ENCODE results near the gene GPATCH3. TPM values are rescaled to one million over a fixed set of nuclear protein-coding genes. Genes with fewer than 3 reads are reported as not detected.

The GPATCH3 gene
- total and polyA plus RNA-seq, 2 experiments from 2014 or later, result 9.5 to 18.4 TPM

DNA sequence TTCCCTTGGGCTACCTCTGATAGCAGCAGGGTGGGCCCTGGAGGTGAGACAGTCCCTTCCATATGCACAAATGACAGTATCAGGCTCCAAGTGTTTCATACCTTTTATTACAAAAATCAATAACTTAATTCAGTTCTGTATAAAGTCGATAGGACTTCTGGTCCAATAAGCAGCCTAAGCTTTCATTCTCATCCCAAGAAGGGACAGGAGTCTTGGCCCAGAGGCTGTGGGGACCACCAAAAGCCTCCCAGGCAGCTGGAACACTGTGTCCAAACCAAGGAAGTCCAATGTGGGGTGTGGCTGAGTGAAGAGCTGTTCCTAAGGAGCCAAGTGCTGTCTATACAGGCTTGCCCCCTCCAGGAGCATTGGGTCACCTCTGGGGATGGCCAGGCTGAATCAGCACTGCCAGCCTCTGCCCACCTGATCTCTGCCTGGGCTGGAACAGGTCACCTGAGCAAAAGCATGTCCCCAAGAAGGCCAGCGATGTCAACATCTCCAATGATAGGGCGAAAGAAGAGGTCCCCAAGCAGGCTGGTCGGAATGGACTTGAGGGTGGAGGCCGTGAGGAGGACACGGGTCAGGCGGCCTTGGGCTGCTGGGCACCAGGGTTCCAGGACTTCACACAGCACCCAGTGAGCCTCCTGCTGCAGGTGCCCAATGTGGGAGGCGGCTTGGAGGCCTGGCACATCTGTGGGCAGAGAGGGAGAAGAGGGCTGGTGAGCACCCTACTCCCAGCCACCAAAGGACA, 11.3 kb upstream of the GPATCH3 start:
- H3K27ac ChIP-seq, result peak overlapping the region; percentile 61

DNA sequence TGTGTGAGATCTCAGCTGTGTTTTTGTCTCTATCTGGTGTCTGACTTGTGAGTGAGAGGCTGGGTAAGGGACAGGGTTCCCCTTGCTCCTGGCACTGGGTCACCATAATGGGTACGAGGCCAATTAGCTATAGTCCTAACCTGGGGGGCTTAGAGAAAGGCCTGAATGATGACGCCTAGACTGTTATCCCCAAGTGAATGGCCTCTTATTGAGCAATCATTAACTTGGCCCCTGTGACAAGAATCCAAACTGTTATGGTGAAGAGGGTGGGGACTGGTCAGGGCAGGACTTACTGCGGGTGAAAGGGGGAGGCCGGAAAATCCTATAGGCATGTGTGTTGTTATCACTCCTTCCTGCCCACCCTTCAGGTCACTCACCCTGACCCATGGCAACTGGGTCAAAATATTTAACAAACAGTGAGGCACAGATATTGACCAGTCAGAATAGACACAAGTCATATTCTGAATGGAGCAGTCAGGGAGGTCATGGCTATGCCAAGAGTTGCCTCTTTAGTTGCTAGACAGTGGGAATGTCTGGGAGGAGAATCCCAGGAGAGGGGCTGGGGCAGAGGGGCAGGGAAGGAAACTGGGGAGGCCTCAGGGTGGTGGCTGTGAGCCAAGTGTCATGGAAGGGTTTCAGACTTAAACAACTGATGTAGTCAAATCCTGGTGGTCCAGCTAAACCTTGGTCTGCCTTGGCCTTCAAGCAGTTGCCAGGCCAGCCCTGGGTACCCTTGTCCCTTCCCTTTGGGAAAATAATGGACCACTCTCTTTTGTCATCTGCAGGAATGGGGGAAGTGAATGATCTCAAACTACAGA, 10.3 kb upstream of the GPATCH3 start:
- Histone ChIP-seq H3K79me2 (peaks cover 18% of the 10 kb centered on the region), H3K27me3 (no peaks in the 10 kb centered on the region), H3K4me1 (ENCODE audit: insufficient read depth) (peaks cover 36% of the 10 kb centered on the region), H3K4me2 (peak overlapping the region; percentile 70), H4K20me1 (ENCODE audit: insufficient read depth, poor library complexity, severe bottlenecking) (no peaks in the 10 kb centered on the region), H3K9me2 (replicated peaks; ENCODE audit: insufficient read depth) (no peaks in the 10 kb centered on the region), H3K4me3 (no peak overlapping the region), H3K9me3 (ENCODE audit: low read depth) (no peaks in the 10 kb centered on the region), H3K27ac (peak overlapping the region; percentile 61), H3K36me3 (replicated peaks; ENCODE audit: insufficient read depth, low read depth) (no peaks in the 10 kb centered on the region), H2AFZ (no peak overlapping the region)
- peak; percentile 46 for DNase-seq (ENCODE audit: low spot score)
- TF ChIP-seq CTCF (IDR thresholded peaks at IDR 0.05; ENCODE audit: poor library complexity) (no peak), EZH2phosphoT487 (IDR thresholded peaks at IDR 0.05; ENCODE audit: low read depth, severe bottlenecking, unreplicated experiment) (no peak), EZH2 (IDR thresholded peaks at IDR 0.05; ENCODE audit: borderline replicate concordance) (no peak)
- WGBS (ENCODE audit: low lambda C conversion rate, missing lambda C conversion rate), result 55% methylated on average over 4 of the region's 4 CpGs

More for the DNA sequence above, 11.3 kb upstream of the GPATCH3 start:
- Histone ChIP-seq H3K79me2 (peaks cover 18% of the 10 kb centered on the region), H3K4me2 (peak overlapping the region; percentile 70), H3K4me3 (no peak overlapping the region), H3K36me3 (replicated peaks; ENCODE audit: insufficient read depth, low read depth) (no peaks in the 10 kb centered on the region), H2AFZ (no peak overlapping the region), H3K27me3 (no peaks in the 10 kb centered on the region), H3K9me3 (ENCODE audit: low read depth) (no peaks in the 10 kb centered on the region), H4K20me1 (ENCODE audit: insufficient read depth, poor library complexity, severe bottlenecking) (no peaks in the 10 kb centered on the region), H3K9me2 (replicated peaks; ENCODE audit: insufficient read depth) (no peaks in the 10 kb centered on the region), H3K4me1 (ENCODE audit: insufficient read depth) (peaks cover 36% of the 10 kb centered on the region)
- no peak for TF ChIP-seq EZH2phosphoT487 (IDR thresholded peaks at IDR 0.05; ENCODE audit: low read depth, severe bottlenecking, unreplicated experiment)
- no peak for TF ChIP-seq EZH2 (IDR thresholded peaks at IDR 0.05; ENCODE audit: borderline replicate concordance)
- TF ChIP-seq CTCF (IDR thresholded peaks at IDR 0.05; ENCODE audit: poor library complexity), result no peak
- DNase-seq (ENCODE audit: low spot score), result no peak
- WGBS (ENCODE audit: low lambda C conversion rate, missing lambda C conversion rate), result 90% methylated on average over 8 of the region's 8 CpGs

- no peak for DNase-seq (ENCODE audit: low spot score)
- TF ChIP-seq CTCF (IDR thresholded peaks at IDR 0.05; ENCODE audit: poor library complexity), result no peak
- TF ChIP-seq EZH2 (IDR thresholded peaks at IDR 0.05; ENCODE audit: borderline replicate concordance), result no peak
- H3K36me3 ChIP-seq (replicated peaks; ENCODE audit: insufficient read depth, low read depth), result no peaks in the 10 kb centered on the region
- no peak overlapping the region for H3K4me3 ChIP-seq
- H3K27ac ChIP-seq, result peak overlapping the region; percentile 61
- peaks cover 18% of the 10 kb centered on the region for H3K79me2 ChIP-seq
- no peaks in the 10 kb centered on the region for H3K9me2 ChIP-seq (replicated peaks; ENCODE audit: insufficient read depth)
- no peaks in the 10 kb centered on the region for H4K20me1 ChIP-seq (ENCODE audit: insufficient read depth, poor library complexity, severe bottlenecking)
- H3K9me3 ChIP-seq (ENCODE audit: low read depth), result no peaks in the 10 kb centered on the region
- no peak overlapping the region for H3K4me2 ChIP-seq
- no peaks in the 10 kb centered on the region for H3K27me3 ChIP-seq
- peaks cover 30% of the 10 kb centered on the region for H3K4me1 ChIP-seq (ENCODE audit: insufficient read depth)
- WGBS (ENCODE audit: low lambda C conversion rate, missing lambda C conversion rate), result 88% methylated on average over 3 of the region's 3 CpGs
- H2AFZ ChIP-seq, result no peak overlapping the region
Measured at GRCh38 chr1:26909951-26910342, 9.7 kb upstream of the GPATCH3 start.
